NCI-H2227 (cell line): Measurements from ENCODE around the gene LGR4.

Experiments used
- DNase-seq: peaks from one replicate; lab custom pipeline; 2025; ENCODE audit not compliant: unreplicated experiment; lab: John Stamatoyannopoulos, UW

Gene LGR4

DNA sequence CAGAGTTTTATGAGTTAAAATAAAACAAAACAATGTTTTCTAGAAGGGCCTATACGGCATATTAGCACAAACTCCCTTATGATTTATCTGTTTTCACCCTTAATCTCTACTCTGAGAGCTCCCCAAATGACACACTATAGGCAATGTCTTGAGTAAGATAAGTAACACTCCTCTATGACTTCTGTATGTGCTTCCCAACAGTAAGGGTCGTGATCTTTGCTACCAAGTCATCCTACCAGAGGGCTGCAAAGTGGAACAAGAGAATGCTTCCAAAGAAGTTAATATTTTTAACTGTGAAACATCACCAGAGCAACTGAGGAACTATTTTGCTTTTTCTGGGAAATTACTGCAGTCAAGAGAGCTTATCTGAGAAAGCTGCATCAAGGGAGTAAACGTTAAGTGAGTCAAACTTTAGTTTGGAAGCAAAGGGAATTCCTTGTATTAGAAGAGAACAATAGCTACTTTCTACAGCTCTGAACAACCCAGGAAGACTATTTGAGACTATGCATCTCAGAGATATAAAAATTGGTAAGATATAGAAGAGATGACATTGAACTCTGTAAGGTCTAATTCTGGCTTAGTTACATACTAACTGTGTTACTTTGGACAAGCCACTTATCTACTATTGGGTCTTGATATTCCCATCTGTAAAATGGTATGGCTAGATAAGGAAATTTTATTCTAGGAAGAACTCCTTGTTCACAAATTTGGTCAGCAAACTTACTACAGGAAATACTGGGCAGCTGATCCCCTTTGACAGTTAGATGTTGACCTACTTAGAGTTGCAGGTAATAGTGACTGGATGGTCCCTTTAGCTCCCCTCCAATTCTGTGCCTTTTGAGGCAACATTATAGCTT, 65.9 kb downstream of the LGR4 start:
- DNase-seq: no peak

DNA sequence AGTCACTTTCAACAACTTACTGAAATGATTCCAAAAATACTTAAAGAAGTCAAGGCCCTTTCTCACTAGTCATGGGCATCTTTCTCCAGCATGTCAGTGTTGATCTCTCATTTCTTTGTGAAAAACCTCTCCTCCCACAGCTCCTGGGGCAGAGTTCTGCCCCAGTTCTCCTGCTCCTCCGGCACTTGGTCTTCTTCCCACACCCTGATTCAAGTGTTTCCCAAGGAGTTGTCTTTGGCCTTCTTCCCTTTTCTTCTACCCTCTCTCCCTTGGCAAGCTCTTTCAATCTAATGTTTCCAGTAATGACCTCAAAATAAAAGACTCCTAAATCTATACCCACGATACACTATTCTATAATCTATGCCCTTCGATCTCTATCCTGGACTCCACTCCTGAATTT, 67.5 kb downstream of the LGR4 start:
- no peak for DNase-seq

DNA sequence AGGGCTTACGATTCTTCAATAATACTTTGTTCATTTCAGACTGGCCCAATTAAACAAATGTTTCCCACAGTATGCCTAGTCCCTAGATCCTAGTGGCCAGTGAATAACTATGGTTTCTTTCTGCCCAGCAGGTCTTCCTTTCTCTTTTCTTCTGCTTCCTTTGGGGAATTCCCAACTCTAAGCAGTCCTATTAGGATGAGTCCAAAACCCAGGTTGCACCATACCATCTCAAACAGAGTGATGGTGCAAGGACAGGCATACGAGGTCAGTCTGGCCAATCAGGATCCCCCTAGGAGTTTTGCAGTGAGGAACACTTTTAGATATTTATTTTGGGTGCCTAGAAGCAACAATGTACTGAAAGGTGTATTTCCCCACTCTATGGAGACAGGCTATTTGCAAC, 68.2 kb downstream of the LGR4 start:
- no peak for DNase-seq

DNA sequence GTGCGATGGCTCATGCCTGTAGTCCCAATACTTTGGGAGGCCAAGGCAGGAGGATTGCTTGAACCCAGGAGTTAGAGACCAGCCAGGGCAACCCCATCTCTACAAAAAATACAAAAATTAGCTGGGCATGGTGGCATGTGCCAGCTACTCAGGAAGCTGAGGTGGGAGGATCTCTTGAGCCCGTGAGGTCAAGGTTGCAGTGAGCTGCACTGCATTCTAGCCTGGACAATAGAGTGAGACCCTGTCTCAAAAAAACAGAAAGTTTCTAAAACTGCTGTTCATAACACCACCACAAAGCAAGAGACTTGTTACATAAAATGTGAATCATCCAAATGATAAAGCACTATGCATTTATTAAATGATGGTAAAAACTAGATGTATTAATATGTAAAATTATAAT, 69.4 kb downstream of the LGR4 start:
- DNase-seq: no peak

DNA sequence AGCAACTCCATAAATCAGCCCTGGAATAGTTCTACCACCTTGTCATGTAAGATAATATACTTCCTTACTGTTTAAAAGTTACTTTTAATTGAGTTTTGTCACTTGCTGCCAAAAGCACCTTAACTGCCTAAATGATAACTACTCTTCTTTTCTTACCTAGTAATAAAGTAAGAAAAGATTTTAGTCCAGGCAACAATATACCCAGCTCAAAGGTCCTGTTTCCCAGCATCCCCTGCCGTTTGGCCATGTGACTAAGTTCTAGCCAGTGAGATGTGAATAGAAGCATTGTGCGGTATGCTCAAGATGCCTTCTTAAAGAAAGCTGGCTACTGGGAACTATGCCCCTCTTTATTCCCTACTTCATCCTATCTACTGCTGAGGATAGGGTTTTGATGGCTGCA, 70.1 kb downstream of the LGR4 start:
- DNase-seq: no peak

DNA sequence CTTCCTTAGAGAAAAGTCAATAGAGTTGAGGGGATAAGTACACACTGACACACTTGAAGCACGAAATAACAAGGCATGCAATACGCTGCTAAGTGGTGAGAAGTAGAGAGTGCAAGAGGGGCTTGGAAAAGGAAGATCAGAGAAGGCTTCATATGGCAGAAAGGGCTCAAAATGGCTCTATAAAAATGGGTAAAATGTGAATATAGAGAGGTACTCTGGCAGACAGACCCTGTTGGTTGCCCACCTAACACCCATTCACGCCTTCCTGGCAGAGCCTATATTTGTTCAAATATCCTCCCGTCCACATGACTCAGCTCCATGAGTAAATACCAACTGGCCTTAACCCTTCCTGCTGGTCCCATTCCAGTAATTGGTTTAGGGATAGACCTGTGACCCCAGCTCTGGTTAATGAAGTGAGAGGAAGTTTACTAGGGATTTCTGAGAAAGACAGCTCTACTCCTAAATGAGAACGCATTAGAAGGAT, 70.7 kb downstream of the LGR4 start:
- no peak for DNase-seq

DNA sequence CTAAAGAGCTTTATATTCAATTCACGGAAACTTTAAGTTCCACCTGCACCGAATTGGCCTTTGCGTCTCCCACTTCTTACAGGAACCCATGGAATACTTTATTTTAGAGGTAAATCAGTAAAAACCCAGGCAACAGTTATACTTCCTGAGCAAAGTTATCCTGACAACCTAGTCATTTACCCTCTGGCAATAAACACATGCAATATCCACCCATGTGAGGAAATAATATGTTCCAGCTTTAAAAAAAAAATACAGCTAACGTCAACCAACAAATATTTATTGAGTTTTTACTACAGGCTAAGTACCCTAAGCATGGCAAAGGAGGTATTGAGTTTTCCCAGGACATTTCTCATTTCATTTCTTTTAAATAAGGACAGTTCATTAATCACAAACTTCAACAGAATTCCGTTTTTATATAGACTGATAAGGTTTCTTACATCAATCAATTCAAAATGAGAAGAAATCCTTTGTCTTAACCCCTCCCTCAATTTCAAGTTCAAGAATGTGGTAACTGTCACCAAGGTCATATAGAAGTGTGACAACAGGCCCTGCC, 71.2 kb downstream of the LGR4 start:
- no peak for DNase-seq

DNA sequence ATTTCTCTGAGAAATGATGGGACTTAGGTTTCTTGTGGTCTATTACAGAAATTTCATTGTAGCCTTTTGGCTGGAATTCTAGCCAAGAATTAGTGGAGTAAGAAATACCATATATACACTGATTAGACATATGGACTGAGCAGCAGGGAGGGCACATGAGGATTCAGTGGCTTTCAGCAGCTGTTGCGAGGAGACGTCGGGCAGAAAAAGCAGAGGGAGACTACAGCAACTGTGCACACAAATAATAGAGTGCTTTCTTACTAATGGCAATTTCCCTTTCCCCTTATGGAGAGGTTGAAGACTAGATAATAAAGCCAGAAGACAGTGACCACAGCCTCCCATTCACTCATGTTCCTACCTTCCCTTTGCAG, 74.2 kb downstream of the LGR4 start:
- peak; percentile 17 for DNase-seq

DNA sequence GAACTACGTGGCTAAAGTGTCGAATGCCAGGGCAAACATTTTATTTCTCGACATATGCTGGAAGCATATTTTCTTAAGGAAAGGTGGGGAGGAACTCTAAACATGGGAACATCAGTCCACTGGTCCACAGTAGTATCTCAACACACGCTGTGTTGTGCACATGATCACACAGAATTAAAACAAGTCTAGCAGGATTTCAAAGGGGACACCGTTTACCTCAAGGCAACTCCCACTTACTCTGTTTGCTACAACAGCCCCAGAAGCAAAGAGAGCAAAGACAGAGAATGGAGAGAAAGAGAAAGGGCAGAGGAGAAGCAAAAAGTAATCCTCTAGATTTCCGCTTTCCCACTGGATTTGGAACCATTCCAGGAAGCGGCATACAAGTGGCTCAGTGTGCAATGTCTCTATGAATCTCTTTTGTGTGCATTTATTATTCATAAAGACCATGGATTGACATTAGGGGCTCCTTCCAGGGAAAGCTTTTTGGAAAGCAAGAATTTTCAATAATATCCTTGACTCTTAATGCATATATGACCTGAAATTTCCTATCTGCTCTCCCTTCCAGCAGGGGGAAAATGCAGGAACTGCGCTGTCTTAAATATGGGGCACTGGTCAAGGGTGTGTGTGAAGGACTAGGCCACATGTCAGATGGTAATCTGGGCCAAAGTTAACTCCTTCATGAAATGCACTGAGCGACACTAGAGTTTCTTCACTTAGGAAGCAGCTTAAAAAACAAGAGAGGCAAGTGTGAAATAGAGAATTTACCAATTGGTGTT, 74.8 kb downstream of the LGR4 start:
- DNase-seq: peak; percentile 42

DNA sequence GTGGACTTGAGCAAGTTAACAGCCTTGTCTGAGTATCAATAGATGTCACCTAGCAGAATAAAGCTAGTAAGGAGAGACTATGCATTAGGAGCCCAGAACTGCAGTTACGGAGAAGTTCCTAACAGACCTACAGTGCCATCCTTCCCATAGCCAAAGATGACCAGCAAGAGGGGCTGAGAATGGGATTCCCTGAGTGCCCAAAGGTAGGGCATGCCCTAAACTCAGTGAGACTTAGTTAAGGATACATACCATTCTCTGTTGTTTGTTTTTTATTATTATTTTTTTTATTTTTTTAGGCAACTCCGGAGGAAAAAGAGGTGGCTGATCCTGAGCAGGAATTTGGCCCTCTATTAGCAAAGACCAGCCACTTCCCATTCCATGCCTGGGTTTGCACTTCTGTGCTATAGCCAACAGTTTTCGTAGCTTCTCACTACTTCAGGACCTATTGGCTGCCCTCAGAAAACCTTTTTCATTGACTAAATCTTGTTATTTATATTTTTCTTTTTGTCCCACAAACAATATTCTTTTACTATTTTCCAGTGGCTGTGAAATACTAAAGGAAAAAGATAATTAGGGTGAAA, 76.2 kb downstream of the LGR4 start:
- DNase-seq: no peak

DNA sequence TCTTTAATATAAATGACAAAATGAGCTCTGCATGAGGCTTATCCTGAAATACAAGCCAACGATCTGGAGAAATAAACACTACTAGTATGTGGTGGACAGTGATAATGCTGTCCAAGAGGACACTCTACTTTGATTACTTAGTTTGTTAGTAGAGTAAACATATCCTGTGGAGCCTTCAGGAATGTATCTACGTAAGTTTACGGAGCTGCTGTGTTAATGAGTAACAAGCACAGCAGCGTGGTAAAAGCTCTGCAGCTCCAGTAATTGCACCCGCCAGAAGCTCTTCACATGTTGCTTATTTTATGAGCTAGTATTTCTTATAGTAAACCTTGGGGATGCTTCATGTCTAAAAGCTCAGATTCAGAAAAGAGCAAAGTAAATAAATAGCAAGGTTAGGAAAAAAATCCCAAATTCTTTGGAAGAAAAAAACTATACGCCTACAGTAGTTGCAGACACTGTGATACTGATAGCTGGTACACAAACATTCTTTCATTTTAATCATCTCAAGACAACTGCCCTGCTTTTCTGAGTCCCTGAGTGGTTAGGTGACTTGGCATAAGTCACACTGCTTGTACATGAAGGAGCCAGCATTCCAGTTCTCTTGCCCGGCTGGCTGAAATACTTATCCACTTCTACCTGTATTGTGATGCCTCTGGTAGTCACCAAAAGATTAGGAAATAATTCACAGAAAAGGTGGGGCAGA, 76.9 kb downstream of the LGR4 start:
- DNase-seq: peak; percentile 22

DNA sequence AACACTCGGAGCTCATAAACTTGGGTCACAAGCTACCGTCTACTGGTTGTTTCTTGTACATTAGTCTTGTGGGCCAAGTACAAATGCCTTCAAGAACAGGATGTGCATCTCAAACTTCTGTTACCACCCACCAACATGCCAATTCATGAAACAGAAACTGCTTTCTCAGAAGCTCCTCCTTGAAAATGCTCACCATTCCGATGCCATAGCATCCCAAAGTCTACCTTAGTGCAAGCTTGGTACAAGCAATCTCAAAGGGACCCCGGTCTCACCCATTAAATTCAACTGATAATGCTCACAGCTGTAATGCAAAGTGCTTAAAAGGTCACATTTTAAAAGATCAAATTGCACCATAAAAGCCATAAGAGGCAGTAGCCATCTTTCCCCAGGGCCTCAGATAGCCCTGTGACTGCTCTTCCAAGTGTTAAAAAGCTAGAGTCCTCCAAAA, 77.8 kb downstream of the LGR4 start:
- no peak for DNase-seq

DNA sequence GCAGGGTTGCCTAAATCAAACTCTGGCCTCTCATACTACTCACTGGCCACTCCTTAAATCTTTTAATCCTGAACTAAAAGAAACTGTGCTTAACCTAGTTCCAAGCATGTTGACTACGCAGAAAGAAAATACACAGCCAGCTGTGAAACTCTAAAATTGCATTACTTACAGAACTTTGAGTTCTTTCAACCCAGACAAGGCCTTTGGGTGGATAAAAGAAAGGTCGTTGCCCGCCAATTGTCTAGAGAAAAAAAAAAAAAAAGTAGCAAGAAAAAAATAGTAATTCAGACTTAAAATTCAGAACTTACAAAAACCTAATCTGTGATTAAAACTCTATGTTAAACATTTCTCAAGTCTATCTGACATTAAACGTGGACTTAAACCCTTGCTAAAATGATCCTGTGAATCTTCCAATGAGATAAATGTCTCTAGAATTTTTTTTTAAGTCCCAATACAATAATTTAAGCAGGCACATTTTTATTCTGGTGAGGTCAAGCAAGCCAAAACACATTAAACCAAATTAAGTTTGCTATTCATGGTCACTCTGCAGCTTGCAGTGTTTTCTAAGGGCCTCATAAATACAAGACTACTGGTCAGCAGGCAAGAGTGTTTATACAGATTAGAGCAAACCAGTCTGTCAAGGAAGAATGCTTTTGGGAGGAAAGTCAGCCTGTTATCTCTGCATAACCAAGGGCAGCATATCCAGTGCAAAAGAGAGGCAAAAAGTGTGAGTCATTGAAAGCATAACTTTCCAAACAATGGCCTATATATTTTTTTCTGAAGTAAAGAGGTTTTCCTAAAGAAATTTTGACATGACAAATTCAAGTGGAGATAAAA, 80.1 kb downstream of the LGR4 start:
- no peak for DNase-seq

DNA sequence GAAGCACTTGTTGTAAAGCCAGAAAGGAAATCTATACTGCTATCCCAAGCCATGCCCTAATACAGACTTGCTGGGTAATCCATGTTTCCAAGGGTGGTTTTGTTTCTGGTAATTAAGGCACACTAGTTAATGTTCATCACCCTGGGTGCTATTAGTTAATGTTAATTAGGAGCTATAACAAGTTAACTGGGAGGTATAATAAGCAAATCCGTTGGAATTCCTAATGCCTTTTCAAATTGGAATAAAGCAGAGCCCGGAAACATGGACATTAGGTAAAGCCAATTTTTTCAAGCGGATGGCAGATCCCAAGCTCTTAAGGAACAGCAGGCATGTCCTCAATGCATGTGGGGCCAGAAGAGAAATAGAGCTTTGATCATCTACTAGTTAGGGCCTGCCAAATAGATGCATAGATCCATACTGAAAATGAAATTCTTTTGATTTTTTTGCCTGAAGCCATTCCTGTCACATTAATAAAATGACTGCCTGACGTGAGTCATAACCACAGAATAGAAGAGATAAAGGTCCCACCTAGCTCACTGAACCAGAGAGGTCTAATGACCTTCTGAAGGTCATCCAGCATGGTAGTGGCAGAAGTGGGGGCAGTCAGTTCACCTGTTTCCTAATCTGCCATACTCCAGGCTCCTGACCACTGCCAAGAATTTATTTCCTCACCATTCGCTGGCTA, 81.1 kb downstream of the LGR4 start:
- no peak for DNase-seq

DNA sequence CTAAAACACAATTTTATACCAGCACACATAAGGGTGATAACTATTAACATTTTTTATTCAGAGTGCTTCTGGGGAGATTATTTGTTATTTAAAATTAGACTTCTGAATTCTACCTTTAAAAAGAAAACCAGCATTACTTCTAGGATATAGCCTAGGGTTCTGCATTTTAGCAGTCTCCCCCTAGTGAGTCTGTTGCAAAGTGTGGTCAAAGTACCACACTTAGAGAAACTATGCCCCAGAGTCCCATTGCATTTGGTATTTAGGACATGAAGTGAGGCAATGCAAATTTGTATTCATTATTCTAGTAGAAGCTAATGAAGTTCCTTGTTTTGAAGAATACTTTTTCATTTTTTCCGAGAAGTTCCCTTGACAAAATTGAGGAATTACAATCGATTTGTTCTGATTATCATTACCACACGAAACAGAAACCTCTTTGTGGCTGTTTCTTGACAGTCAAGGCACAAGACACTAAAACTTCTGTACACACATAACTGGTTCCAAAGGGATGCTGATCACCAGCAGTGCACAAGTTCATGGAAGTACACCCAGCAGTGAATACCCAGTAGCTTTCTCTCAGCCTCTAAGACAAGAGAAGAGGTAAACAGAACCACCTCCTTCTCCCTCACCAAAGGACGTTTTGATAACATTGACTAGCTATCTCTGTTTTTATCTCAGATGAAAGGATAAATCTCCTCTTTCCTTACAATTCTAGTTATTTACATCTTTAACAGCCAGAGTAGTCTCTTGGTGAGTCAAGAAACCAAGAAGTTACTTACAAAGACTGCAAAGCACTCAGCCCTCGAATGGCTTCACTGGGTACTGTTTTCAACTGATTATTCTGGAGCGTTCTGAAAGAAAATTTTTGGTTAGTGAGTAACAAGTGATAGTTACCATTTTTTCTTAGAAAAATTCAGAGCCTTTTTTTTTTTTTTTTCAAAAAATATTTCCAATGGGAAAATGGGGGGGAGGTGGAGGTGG, 82.0 kb downstream of the LGR4 start:
- no peak for DNase-seq

DNA sequence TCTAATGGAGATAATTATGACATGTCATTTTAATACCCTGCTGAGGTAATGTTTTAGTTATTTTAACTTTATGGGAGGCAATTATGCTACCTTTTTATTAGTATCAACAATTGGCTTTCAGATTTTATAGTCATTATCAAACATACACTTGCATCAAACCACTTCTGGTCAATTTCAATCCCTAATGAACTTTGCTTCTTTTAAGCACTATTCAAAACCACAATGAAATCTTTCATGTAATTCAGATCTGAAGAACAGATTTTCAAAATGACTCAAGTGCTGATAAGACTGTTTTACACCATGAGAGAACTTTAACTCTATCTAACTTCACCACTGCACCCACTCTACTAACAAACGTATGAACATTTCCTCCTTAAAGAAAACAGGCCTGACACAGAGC, 83.7 kb downstream of the LGR4 start:
- no peak for DNase-seq

DNA sequence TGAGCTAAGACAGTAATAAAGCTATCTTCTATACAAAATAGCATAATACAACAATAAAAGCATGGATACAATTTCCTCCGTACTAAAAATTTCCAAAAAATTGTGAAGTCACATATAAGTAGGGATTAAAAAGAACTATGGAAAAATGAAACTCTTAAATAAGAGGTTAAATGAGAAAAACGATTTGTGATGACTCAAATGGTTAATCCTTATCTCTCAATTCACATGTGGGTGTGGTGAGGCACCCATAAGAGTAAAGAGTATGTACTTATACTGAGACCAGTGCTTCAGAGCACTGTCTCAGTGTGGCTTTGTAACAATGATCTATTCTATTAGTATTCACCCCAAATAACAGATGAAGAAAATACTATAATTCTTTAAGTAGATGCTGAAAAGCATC, 84.6 kb downstream of the LGR4 start:
- DNase-seq: no peak

DNA sequence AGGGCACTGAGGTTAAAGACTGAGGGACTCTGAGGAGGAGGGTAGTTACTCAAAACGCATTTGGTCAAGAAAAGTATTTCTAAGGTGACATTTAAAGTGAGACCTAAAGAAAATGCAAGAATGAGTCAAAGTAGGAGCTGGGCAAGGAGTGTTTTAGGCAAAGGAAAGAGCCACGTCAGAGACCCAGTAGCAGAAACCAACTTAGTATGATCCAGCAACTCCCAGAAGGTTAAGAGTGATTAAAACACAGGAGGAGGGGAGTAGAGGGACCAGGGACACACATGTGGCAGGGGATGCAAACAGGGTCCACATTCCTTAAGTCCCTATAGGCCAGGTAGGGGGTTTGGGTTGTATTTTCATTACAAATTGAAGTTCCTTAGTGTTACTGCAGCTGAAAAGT, 85.2 kb downstream of the LGR4 start:
- DNase-seq: no peak
